Right cardiac atrium (tissue), 5 donors: ENCODE measurements around the gene PSMA2. TPM values are rescaled to one million over a fixed set of nuclear protein-coding genes. Genes with fewer than 3 reads are reported as not detected.

ENCODE experiments used
- ATAC-seq, 2 donors: fragments of 200-7000 bp; cut with Tn5 transposase; one replicate each; pipeline versions ENCODE4 v1.8.0 to v1.9.1; 2020; ENCODE audit warnings: moderate library complexity in 2 of 2, mild to moderate bottlenecking in 1 of 2
- DNase-seq, 3 donors: peaks; one replicate each; pipeline ENCODE4 v3.0.0-alpha.2; 2020
- H3K27ac ChIP-seq: one replicate; pipeline ENCODE4 v1.5.1; 2013; ENCODE audit warnings: mild to moderate bottlenecking, low read length, control low read depth, moderate library complexity
- H3K27me3 ChIP-seq: one replicate; pipeline ENCODE4 v1.6.1; 2013; ENCODE audit not compliant: control insufficient read depth, insufficient read depth
- H3K4me1 ChIP-seq: one replicate; pipeline ENCODE4 v1.6.1; 2013; ENCODE audit warnings: low read length; ENCODE audit not compliant: control insufficient read depth, insufficient read depth
- H3K4me3 ChIP-seq: one replicate; pipeline ENCODE4 v1.5.1; 2013; ENCODE audit warnings: low read length, control low read depth
- H3K9me3 ChIP-seq: one replicate; pipeline ENCODE4 v1.6.1; 2013; ENCODE audit warnings: low read length; ENCODE audit not compliant: control insufficient read depth
- WGBS: extraction: QIAGEN DNeasy Blood & Tissue Kit; methylation state at CpG from one replicate; pipeline ENCODE4 v1.1.7; 2013; 5-methylcytosine and 5-hydroxymethylcytosine counted together
- intact Hi-C, 4 donors: fragments of 100-400 bp; cut with DNase I; formaldehyde crosslinking; loops; one replicate each; pipeline versions ENCODE4 v1.11.0 to v1.14.0; 2022 to 2023
- polyA plus RNA-seq: library from polyadenylated mRNA; stranded (reverse); fragments of 200-250 nt; gene quantifications from one replicate; pipeline ENCODE4 v1.2.3, GENCODE V29; 2013
- total RNA-seq, 4 donors: library from RNA; stranded (reverse); fragmentation: NEBNext Ultra II Directional; extraction: Animal tissue kit (Norgen Biotek cat#: 25700); gene quantifications; one replicate each; pipeline ENCODE4 v1.2.1, GENCODE V29; 2021
- donor health status: healthy with polysubstance abuse.
- donor health status: DM: no; HTN: yes; CAD: no.
- donor health status: DM: no; HTN: no; CAD: no.
- donor health status: DM: no; HTN: yes; CAD: no; lungs with severe emphysema.
- donor health status: DM: yes; HTN: yes; CAD: no.

Gene PSMA2
- total and polyA plus RNA-seq, 5 donors, result 64.4 to 119 (median 77.2) TPM

DNA sequence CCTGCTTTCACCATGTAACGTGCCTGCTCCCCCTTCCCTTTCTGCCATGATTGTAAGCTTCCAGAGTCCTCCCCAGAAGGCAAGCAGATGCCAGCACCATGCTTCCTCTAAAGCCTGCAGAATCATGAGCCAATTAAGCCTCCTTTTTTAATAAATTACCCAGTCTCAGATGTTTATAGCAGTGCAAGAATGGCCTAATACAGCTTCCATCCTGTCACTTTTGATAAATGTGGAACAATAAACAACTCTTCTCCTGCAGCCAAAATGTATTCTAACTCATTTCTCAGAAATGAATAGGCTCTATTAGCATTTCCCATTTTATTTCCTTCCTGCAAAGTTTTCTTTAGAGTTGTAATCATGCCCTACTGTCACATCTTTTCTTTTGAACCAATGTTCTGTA is 63.5 kb downstream of the PSMA2 start:
- no peaks in the 10 kb centered on the region for H3K27me3 ChIP-seq
- H3K27ac ChIP-seq, result no peak overlapping the region
- 85% methylated on average over 1 of the region's 1 CpG for WGBS
- no peaks in the 10 kb centered on the region for H3K9me3 ChIP-seq
- intact Hi-C loops, result no loop called here
- no peak for DNase-seq
- H3K4me3 ChIP-seq, result no peak overlapping the region
- ATAC-seq, result no peak
- H3K4me1 ChIP-seq, result no peaks in the 10 kb centered on the region

Other genes starting within 250 kb of the PSMA2 start
- gene C7orf25, start 20.1 kb downstream of the PSMA2 start, total RNA-seq, result 1 to 10 TPM; 3.1 to 5.8 (median 4.9) TPM
- gene C7orf25, start 20.1 kb downstream of the PSMA2 start, polyA plus RNA-seq, result 6.1 TPM
- gene MRPL32, start 202 bp upstream of the PSMA2 start, total RNA-seq, result 10 to 100 TPM; 45.5 to 49.8 (median 46.0) TPM
- 81.6 TPM for gene MRPL32, start 202 bp upstream of the PSMA2 start, polyA plus RNA-seq
- not detected for gene HECW1, start 180.5 kb upstream of the PSMA2 start, total RNA-seq
- 0.16 TPM for gene HECW1, start 180.5 kb upstream of the PSMA2 start, polyA plus RNA-seq